Effector CD8-positive, alpha-beta T cell (primary cell): ENCODE measurements around the gene UTP20.

Experiments used
- DNase-seq: peaks from one replicate; lab custom pipeline; 2025; lab: John Stamatoyannopoulos, UW

Gene UTP20

DNA sequence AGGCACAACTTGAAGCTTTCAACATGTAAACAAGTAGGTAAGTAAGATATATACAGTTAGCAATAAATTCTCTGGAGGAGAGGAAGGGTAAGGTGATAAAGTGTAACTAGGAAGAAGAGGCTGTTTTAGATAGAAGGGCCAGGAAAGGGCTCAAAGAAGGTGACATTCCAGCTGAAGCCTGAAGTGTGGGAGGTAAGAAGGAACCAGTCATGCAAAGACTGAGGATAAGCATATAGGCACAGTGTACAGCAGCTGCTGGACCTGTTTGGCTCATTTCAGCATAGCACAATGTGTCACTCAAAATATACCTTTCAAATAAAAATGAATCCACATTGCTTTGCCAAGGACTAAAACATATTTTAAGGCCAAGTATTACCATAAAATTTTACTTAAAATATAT is 156.2 kb downstream of the UTP20 start:
- no peak for DNase-seq
